ENCODE results near the gene FUNDC2.

DNA sequence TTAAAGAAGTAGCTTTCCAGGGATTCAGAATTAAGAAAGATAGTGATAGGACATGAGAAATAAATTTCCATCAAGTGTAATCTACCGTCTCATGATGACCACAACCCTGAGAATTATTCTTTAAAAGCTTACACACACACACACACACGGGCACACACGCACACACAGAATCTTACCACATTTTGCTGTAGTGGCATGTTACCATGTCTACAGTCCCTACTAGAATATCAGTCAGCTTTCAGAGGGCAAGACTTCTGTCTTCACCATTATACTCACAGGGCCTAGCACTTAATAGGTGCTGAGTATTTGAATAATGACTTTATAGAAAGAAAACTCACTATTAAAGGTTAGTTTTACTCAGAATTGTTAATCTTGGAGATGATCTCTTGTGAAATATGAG is 28.9 kb downstream of the FUNDC2 start:
- TF ChIP-seq, protein P1, sequence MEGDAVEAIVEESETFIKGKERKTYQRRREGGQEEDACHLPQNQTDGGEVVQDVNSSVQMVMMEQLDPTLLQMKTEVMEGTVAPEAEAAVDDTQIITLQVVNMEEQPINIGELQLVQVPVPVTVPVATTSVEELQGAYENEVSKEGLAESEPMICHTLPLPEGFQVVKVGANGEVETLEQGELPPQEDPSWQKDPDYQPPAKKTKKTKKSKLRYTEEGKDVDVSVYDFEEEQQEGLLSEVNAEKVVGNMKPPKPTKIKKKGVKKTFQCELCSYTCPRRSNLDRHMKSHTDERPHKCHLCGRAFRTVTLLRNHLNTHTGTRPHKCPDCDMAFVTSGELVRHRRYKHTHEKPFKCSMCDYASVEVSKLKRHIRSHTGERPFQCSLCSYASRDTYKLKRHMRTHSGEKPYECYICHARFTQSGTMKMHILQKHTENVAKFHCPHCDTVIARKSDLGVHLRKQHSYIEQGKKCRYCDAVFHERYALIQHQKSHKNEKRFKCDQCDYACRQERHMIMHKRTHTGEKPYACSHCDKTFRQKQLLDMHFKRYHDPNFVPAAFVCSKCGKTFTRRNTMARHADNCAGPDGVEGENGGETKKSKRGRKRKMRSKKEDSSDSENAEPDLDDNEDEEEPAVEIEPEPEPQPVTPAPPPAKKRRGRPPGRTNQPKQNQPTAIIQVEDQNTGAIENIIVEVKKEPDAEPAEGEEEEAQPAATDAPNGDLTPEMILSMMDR (IDR thresholded peaks at IDR 0.05): no peak
- no peak for TF ChIP-seq POLR2A (IDR thresholded peaks at IDR 0.05)
